Body of pancreas (tissue), 4 donors: ENCODE results near the gene ZMYND11. TPM values are rescaled to one million over a fixed set of nuclear protein-coding genes. Genes with fewer than 3 reads are reported as not detected.
A peak's percentile ranks its signal among the peaks of the same experiment; 100 is the strongest.

ENCODE experiments used
- ATAC-seq: fragments of 150-250 bp; one replicate; pipeline ENCODE4 v1.9.1; 2016
- DNase-seq, 4 donors: peaks; one replicate each; pipeline ENCODE4 v3.0.0-alpha.2; 2019
- H3K27ac ChIP-seq, 4 donors: fragments of 200-600 bp; sonication (generic); 1 replicate in 3 of 4; 2 replicates in 1 of 4; pipeline versions ENCODE4 v1.5.1 to v1.6.1; 2016 to 2019; ENCODE audit warnings: mild to moderate bottlenecking in 1 of 4, mixed read lengths in 1 of 4, moderate library complexity in 1 of 4
- H3K27me3 ChIP-seq, 2 donors: fragments of 200-600 bp; sonication (generic); one replicate each; pipeline ENCODE4 v1.6.0; 2016; ENCODE audit warnings: mild to moderate bottlenecking in 1 of 2
- H3K36me3 ChIP-seq, 2 donors: fragments of 200-600 bp; sonication (generic); replicated peaks in 1 of 2; 2 replicates each; pipeline ENCODE4 v1.5.1; 2016; ENCODE audit warnings: low read depth in 2 of 2; ENCODE audit not compliant: insufficient read depth in 1 of 2
- H3K4me1 ChIP-seq: fragments of 200-600 bp; sonication (generic); one replicate; pipeline ENCODE4 v1.6.0; 2016
- H3K4me3 ChIP-seq, 2 donors: fragments of 200-600 bp; sonication (generic); 1 replicate in 1 of 2; 2 replicates in 1 of 2; pipeline ENCODE4 v1.5.1; 2016 to 2019
- H3K9me3 ChIP-seq, 3 donors: fragments of 200-600 bp; sonication (generic); 1 replicate in 2 of 3; 2 replicates in 1 of 3; pipeline ENCODE4 v1.5.1; 2016
- CTCF ChIP-seq, 7 experiments: fragments of 450-650 bp in 4 of 7; fragments of 200-600 bp in 3 of 7; sonication (generic) in 3 of 7; IDR thresholded peaks; one replicate each; pipeline ENCODE4 v1.5.1; 2016 to 2019; ENCODE audit warnings: antibody characterized with exemption in 7 of 7
- POLR2A ChIP-seq, 3 donors: fragments of 450-650 bp; IDR thresholded peaks; one replicate each; pipeline ENCODE4 v1.6.1; 2016; ENCODE audit warnings: antibody characterized with exemption in 3 of 3, mild to moderate bottlenecking in 2 of 3
- WGBS, 2 donors: methylation state at CpG; one replicate each; pipeline ENCODE4 v1.1.5; 2017; 5-methylcytosine and 5-hydroxymethylcytosine counted together
- intact Hi-C: fragments of 100-400 bp; cut with DNase I; formaldehyde crosslinking; loops from one replicate; pipeline ENCODE4 v1.15.1; 2023
- total RNA-seq, 2 donors: library from RNA; depleted of rRNA; stranded (reverse); fragments of >200 nt; gene quantifications; one replicate each; pipeline ENCODE4 v1.1.0, GENCODE V29; 2016

The ZMYND11 gene
- total RNA-seq, 2 donors from 2014 or later, result 37.6 to 43.8 TPM

GRCh38 chr10:127612-128432 is 7.4 kb upstream of the ZMYND11 start:
- Histone ChIP-seq H3K9me3 (no peaks in the 10 kb centered on the region), H3K27me3 (no peaks in the 10 kb centered on the region), H3K4me3 (no peak overlapping the region), H3K36me3 (no peaks in the 10 kb centered on the region), H3K4me1 (peaks cover 3% of the 10 kb centered on the region), H3K27ac (no peak overlapping the region)
- intact Hi-C loops, result no loop called here
- TF ChIP-seq POLR2A (IDR thresholded peaks at IDR 0.05) (no peak), CTCF (IDR thresholded peaks at IDR 0.05) (no peak)
- DNase-seq, result peak in 1 of 4 donors; percentile 22
- ATAC-seq, result no peak
- 87 to 92% methylated on average over 9 of the region's 9 CpGs for WGBS, 2 donors

- no peak overlapping the region for H3K4me3 ChIP-seq
- no peaks in the 10 kb centered on the region for H3K27me3 ChIP-seq
- H3K27ac ChIP-seq, result no peak overlapping the region
- WGBS, 2 donors, result 46 to 62% methylated on average over 4 of the region's 4 CpGs
- H3K9me3 ChIP-seq, result no peaks in the 10 kb centered on the region
- peaks cover 21% of the 10 kb centered on the region for H3K4me1 ChIP-seq
- no peak for ATAC-seq
- no peak for TF ChIP-seq POLR2A (IDR thresholded peaks at IDR 0.05)
- no peak for TF ChIP-seq CTCF (IDR thresholded peaks at IDR 0.05)
- intact Hi-C loops, result no loop called here
- DNase-seq, result no peak
- H3K36me3 ChIP-seq, result no peaks in the 10 kb centered on the region
These were observed 5.4 kb upstream of the ZMYND11 start for GRCh38 chr10:129810-130209.

- DNase-seq, result no peak
These were observed 2.0 kb upstream of the ZMYND11 start for GRCh38 chr10:132946-133898.

More at GRCh38 chr10:132946-133898, 2.0 kb upstream of the ZMYND11 start:
- H3K4me1 ChIP-seq, result peaks cover 39% of the 10 kb centered on the region
- H3K36me3 ChIP-seq, result no peaks in the 10 kb centered on the region
- peak overlapping the region; percentile 94 to 99 (median 97) for H3K27ac ChIP-seq
- H3K9me3 ChIP-seq, result no peaks in the 10 kb centered on the region
- TF ChIP-seq POLR2A (IDR thresholded peaks at IDR 0.05), result no peak
- TF ChIP-seq CTCF (IDR thresholded peaks at IDR 0.05), result no peak
- no peaks in the 10 kb centered on the region for H3K27me3 ChIP-seq
- WGBS, 2 donors, result 61 to 63% methylated on average over 10 of the region's 10 CpGs
- intact Hi-C loops, result no loop called here
- no peak overlapping the region for H3K4me3 ChIP-seq
- no peak for ATAC-seq
